GM19463 (cell line): ENCODE data around the gene IL2RA.
"Not testable (repeated sequence)": the region's sequence is repeated elsewhere in the genome, so short reads cannot be mapped to it uniquely, and the experiment has no call there.

Experiments
- ATAC-seq: cut with Tn5 transposase; IDR thresholded peaks from one replicate; pipeline ENCODE4 v1.9.1; 2021; ENCODE audit warnings: mild to moderate bottlenecking, moderate library complexity; ENCODE audit not compliant: unreplicated experiment

IL2RA gene

DNA sequence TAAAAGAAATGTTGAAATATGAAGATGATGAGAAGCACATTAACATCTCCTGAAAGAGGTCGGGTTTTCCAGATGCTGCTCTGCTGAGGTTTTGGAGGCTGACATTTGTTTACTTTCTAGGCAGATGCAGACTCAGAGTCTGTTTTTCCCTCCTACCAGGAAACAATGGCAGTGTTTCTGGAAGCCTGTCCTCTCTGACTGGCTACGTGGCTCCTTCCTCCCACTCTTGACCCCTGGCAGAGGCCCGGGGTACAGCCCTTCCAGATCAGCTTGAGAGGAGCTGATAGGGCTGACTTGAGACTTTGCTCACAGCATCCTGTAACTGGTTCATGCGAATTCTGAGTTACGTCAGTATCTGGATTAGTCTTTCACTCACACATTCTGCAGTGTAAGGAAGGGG lies 43.7 kb downstream of the IL2RA start:
- no peak for ATAC-seq

DNA sequence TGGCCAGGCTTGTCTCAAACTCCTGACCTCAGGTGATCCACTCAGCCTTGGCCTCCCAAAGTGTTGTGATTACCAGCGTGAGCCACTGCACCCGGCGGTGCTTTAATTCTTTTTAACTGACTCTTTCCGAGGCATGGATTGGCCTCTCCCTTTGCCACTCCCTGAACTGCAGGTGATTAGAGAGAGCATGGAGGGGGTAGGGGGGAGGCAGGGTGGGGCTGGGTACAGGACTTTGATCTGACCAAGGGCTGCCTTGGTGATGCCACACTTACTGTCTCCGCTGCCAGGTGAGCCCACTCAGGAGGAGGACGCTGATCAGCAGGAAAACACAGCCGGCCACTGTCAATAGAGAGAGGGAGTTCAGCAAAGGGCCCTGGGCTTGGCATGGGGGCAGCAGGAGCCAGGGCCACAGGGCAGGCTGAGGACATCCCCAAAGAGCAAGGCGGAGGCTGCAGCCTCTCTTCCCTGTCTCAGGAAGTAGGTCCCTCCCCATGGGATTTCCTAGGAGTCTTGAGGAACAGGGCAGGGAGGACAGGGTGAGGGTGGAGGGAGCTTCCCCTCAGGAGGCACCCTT lies 44.3 kb downstream of the IL2RA start:
- ATAC-seq, result no peak

DNA sequence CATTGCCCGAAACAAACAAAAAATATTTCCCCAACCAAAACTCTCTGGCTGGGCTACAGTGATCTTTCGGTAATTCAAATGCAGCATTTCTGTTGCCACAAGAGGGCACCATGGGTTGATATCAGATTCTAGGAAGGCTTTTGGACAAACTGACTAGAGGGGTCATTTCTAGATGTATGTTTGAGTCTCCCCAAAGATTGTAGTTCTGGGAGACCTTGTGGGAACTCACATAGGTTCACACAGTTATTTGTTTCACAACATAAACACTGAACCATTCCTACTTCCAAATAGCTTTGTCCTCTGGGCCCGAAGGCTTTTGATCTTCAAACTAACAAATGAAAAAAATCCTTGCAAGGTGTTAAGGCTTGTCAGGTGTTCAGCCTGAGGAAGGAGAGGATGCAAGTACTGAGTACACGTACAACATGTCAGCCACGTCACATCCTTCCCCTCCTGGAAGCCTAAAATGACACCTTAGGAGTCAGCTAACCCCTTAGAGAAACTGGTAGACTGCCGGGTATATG lies 47.9 kb downstream of the IL2RA start:
- ATAC-seq, result no peak

DNA sequence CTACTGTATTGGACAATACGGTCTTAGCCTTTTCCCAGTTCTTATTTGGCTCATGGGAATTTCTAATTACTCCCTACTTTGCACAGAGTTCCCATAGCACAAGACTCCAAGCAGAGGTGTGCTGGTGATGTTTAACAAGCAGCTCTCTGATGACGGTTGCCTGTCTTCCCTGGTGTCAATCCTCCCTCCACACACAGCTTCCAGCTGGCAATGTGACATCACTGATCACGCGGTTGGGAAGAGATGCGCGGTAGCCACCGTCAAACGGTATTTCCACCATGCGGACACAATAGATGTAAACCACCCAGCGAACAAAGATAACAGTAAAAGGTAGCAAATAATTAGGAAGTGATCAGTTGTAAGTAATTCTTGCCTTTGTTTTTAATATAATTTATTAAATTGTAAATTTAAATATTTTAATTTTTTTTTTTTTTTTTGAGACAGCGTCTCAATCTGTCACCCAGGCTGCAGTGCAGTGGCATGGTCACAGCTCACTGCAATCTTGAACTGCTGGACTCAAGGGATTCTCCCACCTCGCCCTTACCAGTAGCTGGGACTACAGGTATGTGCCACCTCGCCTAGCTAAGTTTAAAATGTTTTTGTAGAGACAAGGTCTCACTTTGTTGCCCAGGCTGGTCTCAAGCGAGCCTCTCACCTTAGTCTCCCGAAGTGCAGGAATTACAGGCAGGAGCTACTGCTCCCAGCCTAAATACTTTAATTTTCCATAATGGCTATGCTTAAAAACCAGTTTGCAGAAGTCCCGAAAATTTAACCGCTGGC lies 48.6 kb downstream of the IL2RA start:
- ATAC-seq, result no peak

DNA sequence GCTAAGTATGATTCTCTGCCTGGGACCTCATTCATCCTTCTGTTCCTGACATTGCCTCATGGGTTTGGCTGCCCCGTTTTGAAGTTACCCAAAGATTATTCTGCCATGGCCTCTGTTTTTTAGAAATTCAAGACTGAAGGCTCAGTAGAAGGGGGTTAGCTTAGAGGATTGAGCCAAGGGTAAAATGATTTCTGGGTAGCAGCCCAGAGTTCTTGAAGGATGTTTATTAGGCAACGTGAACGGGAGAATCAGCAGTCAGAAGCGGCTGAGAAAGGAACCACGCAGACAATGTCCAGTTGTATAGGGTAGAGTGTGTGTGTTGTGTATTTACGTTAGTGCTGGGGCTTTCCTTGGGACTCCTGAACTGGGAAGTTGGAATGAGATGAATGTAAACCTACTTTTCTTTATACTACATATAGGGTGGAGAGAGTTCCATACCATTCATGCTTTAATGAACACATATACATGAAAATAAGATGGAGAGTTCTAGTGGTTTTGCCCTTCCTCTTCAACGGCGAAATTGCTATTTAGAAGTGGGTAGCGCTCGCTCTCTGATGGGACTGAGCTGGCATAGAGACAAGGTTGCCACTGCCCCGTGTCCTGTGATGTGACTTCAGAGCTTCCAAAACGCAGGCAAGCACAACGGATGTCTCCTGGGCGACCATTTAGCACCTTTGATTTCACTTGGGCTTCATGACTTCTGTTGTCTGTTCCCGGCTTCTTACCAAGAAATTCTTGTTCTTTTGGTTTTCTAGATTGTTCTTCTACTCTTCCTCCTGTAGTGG lies 49.9 kb downstream of the IL2RA start:
- no peak for ATAC-seq

DNA sequence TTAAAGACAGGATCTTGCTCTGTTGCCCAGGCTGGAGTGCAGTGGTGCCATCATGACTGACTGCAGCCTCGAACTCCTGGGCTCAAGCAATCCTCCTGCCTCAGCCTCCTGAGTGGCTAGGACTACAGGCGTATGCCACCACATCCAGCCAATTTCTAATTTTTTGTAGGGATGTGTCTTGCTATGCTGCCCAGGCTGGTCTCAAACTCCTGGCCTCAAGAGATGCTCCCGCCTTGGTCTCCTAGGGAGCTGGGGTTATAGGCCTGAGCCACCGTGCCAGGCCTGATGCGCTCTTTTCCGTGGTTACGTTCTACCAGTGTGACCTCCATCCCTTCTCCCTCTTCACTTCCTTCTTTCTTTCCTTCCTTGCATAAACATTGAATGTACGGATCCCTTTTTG lies 50.6 kb downstream of the IL2RA start:
- no peak for ATAC-seq

DNA sequence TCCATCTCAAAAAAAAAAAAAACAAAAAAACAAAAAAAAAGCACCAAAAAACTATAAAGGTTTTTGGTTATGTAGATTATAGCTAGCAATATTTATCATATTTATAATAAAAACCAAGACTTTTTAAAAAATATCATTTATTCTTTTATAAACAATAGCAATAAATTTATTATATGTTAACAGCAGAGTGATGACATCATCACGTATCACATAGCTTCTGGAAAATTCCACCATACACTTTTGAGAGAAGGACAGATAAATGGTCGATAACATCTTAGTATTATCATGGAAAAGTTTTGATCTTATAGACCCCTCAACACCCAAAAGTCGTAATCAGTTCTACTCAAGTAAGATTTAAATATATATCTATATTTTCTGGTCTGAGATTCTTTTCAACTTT lies 51.6 kb downstream of the IL2RA start:
- ATAC-seq, result no peak

DNA sequence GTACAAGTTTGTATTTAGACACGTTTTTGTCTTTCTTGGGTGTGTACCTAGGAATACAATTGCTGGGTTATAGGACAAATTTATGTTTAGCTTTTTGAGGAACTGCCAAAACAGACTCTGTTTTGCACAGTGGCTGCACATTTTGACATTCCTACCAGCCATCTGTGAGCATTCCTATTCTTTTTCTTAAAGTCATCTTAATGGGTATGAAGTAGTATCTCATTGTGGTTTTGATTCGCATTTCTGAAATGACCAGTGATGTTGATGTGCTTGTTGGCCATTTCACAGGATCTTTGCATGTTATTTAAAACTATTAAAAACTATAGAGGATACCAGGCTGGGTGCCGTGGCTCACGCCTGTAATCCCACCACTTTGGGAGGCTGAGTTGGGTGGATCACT lies 52.2 kb downstream of the IL2RA start:
- no peak for ATAC-seq

DNA sequence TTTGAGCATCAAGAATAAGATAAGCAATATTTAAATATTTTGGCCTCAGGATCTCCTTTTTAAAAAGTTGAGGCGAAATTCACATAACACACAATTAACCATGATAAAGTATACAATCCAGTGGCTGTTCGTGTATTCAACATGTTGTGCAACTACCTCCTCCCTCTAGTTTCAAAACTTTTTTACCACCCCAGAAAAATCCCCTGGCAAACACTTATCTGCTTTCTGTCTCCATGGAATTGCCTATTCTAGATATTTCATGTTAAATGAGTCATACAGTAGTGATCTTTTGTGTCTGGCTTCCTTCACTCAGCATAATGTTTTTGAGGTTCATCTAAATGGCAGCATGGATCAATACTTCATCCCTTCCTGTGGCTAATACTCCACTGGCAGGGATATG lies 53.0 kb downstream of the IL2RA start:
- no peak for ATAC-seq

DNA sequence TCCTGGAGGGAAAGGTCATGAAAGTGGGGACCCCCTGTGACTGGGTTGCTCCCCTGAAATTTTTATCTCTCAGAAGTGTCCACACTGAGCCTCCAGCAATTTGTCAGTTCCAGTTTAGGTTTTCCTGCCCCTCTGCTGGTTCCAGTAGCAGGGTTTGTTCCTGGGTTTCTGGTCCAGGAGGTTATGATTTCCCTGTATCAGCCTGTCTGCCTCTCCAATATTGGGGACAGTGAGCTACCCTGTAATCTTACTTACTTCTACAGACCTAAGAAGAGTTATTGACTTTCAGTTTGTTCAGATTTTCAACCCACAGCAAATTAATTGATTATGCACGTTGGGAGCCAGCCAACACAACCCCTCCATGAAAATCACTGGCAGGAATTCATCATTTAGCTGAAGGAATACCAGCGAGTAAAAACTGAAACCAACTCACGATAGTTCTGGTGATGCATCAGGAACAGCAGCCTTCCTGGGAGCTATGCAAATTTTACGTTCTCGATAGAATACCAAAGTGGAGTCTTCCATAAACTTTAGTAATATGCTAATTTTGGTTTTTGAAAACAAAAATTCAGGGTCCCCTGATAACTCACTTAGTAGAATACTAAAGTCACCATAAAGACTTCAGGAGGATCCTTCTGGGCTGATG lies 53.5 kb downstream of the IL2RA start:
- ATAC-seq, result no peak

DNA sequence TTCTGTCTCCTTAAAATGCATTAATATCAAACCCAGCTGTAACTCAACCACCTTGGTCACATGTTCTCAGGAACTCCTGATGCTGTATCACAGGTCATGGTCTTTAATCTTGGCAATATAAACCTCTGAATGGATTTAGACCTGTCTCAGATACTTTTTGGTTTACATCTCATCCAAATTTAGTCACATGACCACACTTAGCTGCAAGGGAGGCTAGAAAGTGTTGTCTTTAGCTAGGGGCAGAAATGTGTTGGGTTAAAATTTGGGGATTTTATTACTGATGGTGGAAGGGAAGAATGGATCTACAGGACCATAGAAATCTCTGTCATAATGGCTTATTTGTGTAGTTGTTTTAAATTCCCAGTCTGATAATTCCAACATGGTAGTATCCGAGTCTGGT lies 55.2 kb downstream of the IL2RA start:
- no peak for ATAC-seq

DNA sequence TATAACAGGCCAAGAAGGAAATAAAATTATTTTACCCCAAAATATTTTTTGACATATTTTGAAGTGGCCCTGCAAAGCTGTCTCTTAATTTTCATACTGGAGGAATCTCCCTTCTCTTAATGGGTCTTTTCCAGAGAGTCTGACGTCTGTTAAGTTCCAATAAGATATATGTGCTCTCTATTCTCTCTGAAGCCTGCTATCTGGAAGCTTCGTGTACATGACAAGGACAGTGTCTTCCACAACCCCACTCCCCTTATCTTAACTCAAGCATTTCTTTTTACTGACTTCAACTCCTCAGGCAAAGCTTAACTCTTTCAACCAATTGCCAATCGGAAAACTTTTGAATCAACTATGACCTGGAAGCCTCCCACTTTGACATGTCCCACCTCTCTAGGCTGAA lies 55.6 kb downstream of the IL2RA start:
- ATAC-seq, result no peak

DNA sequence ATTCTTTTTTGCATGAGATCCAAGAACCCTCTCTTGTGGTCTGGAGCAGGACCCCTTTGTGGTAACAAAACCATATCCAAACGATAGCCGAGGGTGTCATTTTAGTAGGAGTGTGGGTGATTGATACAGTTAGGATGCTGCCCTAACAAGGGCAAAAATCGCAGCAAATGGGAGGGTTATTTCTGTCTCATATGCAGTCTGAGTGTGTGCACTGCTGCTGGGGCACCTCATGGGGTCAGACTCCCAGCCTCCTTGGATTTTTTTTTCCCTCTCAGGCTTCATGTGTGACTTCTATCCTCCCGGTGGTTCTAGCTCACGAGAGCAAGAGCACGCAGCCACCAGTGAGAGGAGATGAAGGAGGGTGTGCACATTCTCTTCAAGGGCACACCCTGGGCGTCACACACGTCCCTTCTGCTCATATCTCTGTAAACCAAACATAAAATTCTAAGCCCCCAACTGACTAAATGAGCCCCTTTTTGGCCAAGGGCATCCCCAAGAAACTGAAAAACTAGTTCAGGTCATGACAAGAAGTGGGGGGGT lies 56.2 kb downstream of the IL2RA start:
- no peak for ATAC-seq

DNA sequence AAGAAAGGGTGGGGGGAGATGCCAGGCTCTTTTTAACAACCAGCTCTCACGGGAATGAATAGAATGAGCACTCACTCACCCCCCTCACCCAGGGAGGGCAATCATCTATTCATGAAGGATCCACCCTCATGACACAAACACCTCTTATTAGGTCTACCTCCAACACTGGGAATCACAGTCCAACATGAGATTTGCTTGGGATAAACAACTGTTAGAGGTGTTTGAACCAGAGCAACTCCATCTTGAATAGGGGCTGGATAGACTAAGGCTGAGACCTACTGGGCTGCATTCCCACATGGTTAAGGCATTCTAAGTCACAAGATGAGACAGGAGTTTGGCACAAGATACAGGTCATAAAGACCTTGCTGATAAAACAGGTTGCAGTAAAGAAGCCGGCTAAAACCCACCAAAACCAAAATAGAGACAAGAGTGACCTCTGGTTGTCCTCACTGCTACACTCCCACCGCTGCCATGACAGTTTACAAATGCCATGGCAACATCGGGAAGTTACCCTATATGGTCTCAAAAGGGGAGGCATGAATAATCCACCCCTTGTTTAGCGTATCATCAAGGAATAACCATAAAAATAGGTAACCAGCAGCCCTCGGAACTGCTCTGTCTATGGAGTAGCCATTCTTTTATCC lies 56.9 kb downstream of the IL2RA start:
- not testable (repeated sequence) for ATAC-seq

DNA sequence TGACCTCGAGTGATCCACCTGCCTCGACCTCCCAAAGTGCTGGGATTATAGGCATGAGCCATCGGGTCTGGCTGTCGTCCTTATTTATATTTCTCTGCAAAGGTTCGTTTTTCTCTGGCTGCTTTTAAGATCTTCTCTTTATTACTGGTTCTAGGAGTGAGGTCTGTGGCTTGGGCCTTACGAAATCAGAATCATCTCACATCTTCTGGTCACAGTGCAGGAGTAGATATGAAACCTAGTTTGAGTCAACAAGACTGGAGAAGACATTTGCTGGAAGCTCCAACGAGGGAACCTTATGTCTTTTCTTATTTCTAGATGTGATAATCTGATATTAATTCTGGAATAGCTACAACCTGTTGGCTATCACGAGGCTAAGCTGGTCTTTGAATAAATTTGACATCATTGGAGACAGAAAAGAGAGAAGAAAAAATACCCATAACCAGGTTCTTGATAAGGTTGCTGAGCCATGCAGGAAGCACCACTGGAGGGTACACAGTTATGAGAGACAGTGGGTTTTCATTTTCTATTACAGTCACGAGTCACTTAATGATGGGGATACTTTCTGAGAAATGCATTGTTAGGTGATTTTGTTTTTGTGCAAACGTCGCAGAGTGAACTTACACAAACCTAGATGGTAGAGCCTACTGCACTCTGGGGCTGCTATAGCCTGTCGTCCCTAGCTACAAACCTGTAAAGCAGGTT lies 59.2 kb downstream of the IL2RA start:
- no peak for ATAC-seq

DNA sequence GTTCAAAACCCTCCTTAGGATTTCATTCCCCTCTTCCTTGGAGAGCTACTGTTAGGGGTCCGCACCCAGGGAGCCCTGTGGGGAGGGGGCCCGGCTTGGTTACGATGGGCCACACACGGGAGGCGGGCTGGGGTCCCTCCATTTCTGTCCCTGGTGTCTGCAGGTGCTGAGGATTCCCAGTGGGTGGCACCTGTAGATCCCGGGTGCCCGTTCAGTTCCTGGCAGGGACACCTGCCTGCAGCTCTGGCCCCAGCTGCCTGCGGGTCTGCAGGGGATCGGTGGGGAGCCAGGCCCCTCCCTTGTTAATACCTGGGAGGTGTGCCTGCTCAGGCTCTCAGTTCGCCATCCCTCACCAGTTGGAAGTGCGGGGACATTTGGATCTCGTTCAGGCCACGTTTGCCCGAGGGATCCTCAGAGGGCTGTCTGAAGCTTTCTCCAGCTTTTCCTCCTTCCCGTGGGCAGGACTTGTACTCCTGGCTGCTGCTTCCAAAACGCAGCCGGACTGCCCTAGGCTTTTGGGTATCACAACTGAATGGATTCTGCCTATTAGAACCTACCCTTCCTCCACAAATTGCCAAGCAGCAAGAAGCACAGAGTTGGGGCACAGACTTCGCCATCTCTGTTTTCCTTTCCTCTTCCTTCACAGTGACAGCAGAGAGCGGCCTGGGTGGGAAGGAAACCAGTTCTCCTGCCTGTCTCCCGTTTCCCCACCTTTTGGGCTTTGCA lies 62.6 kb downstream of the IL2RA start:
- ATAC-seq, result no peak

DNA sequence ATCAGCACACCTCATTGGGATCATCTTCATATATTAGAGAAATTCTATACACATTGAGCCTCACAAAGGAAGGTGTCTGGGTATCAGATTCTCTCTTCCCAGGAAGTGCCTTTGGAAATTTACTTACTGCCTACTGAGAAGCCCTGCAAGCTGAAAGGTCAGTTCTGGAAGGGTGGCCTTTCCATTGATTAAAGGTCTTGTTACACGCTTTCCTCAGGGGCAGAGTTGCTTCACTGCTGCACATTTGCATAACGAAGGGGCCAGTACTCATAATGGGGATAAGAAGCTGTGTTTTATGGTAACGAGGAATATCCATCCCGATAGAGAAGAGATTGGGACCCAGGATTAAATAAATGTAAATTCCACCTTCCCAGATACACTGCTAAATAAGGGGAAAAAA lies 65.5 kb downstream of the IL2RA start:
- no peak for ATAC-seq

DNA sequence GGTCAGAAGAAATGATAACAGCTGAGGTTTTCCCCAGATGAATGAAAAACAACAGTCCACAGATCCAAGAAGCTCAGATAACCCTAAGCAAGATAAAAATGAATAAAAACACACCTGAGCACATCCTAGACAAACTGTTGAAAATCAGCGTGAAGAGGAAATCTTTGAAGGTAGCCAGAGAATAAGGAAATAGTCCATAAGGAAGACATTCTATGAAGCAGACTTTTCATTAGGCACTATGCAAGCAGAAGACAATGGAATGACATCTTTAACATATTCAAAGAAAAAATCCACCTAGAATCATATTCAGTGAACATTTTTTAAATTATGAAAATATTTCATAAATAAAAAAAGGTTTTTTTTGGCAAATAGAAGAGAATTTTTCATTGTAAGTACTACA lies 69.8 kb downstream of the IL2RA start:
- no peak for ATAC-seq

DNA sequence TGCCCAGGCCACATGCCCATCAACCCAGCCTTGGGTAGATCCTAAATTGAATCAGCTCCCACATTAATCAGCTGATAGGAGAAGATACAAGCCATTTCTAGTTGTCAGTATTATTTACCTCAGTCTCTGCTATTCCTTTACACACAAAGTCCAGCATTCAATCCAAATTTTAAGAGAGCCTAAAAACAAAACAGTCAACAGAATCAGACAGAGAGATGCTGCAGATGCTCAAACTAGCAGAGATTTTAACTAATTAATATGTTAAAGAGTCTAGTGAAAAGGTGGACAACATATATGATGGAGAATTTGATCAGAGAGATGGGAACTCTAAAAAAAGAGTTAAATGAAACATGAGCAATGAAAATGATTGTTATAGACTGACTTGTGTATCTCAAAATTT lies 70.5 kb downstream of the IL2RA start:
- ATAC-seq, result no peak
